Measurements from ENCODE around the gene DUSP3.

DUSP3 gene

DNA sequence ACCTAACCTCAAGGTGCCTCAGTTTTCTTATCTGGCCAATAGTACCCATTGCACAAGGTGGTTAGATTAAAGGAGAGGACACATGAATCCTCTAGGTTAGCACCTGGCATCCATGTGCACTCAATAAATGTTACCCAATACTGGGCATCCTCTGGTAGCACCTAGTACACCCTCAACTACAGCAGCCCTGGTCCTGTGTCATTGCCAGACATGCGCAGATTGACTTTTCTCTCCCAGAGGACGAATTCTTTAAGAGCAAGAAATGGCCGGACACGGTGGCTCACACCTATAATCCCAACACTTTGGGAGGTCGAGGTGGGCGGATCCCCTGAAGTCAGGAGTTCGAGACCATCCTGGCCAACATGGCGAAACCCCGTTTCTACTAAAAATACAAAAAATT lies 7.3 kb downstream of the DUSP3 start:
- ChIA-PET POLR2A (no interaction called here), CTCF (no interaction called here)
- DNase-seq (ENCODE audit: extremely low spot score): no peak
- TF ChIP-seq, protein P1, sequence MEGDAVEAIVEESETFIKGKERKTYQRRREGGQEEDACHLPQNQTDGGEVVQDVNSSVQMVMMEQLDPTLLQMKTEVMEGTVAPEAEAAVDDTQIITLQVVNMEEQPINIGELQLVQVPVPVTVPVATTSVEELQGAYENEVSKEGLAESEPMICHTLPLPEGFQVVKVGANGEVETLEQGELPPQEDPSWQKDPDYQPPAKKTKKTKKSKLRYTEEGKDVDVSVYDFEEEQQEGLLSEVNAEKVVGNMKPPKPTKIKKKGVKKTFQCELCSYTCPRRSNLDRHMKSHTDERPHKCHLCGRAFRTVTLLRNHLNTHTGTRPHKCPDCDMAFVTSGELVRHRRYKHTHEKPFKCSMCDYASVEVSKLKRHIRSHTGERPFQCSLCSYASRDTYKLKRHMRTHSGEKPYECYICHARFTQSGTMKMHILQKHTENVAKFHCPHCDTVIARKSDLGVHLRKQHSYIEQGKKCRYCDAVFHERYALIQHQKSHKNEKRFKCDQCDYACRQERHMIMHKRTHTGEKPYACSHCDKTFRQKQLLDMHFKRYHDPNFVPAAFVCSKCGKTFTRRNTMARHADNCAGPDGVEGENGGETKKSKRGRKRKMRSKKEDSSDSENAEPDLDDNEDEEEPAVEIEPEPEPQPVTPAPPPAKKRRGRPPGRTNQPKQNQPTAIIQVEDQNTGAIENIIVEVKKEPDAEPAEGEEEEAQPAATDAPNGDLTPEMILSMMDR (IDR thresholded peaks at IDR 0.05; ENCODE audit: control extremely low read depth, extremely low read depth, low read depth, missing control alignments): no peak

GRCh38 chr17:43770957-43771356 lies 7.8 kb downstream of the DUSP3 start:
- TF ChIP-seq, protein P1 (IDR thresholded peaks at IDR 0.05; ENCODE audit: control extremely low read depth, extremely low read depth, low read depth, missing control alignments): no peak
- DNase-seq (ENCODE audit: extremely low spot score): no peak
- CTCF ChIA-PET: interaction anchor here (2.0 kb wide), 1 partner anchor 11 kb away, joined by 7 read pairs; no protein-coding TSS in a partner anchor
- POLR2A ChIA-PET: no interaction called here

- ChIA-PET CTCF (interaction anchor here (0.8 to 2.0 kb wide), 3 partner anchors 10 to 77 kb away, joined by 3 to 7 read pairs (median 4); no protein-coding TSS in a partner anchor), POLR2A (no interaction called here)
- DNase-seq (ENCODE audit: extremely low spot score): no peak
- TF ChIP-seq, protein P1 (IDR thresholded peaks at IDR 0.05; ENCODE audit: control extremely low read depth, extremely low read depth, low read depth, missing control alignments): no peak
Measured at GRCh38 chr17:43769859-43770258, 8.9 kb downstream of the DUSP3 start.

GRCh38 chr17:43769426-43769825 lies 9.4 kb downstream of the DUSP3 start:
- no peak for DNase-seq (ENCODE audit: extremely low spot score)
- CTCF ChIA-PET: interaction anchor here (0.6 to 2.0 kb wide), 5 partner anchors 9 to 77 kb away, joined by 3 to 7 read pairs (median 3); partner anchors contain the start of genes CD300LG and SOST
- TF ChIP-seq, protein P1 (IDR thresholded peaks at IDR 0.05; ENCODE audit: control extremely low read depth, extremely low read depth, low read depth, missing control alignments): no peak
- POLR2A ChIA-PET: no interaction called here

- CTCF ChIA-PET: interaction anchor here (0.6 to 2.0 kb wide), 4 partner anchors 9 to 77 kb away, joined by 3 to 7 read pairs (median 3); partner anchors contain the start of genes CD300LG and SOST
- TF ChIP-seq, protein P1 (IDR thresholded peaks at IDR 0.05; ENCODE audit: control extremely low read depth, extremely low read depth, low read depth, missing control alignments): no peak
- POLR2A ChIA-PET: no interaction called here
- no peak for DNase-seq (ENCODE audit: extremely low spot score)
Measured at GRCh38 chr17:43768943-43769342, 9.8 kb downstream of the DUSP3 start.

DNA sequence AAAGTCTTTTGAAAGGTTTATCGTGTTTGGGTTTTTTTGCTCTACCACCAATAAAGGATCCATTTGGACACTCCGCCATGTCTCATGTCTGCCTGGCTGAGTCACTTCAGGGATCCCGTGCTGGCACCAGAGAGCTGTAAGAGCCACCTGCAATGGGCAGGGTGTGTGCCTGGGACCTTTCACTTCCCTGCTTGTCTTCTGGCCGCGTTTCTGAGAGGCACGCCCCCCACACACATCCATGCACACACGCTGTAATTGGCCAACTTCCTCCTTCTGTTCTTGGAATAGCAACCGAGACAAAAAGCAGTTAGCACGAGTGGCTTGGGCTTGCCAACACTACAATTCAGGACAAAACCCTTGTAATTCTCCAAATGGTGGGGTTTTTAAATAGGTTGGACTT lies 10.4 kb downstream of the DUSP3 start:
- ChIA-PET POLR2A (no interaction called here), CTCF (interaction anchor here (1.0 to 3.7 kb wide), 8 partner anchors 8 to 192 kb away, joined by 3 to 100 read pairs (median 10); partner anchors contain the start of genes DUSP3 and SOST)
- TF ChIP-seq, protein P1 (IDR thresholded peaks at IDR 0.05; ENCODE audit: control extremely low read depth, extremely low read depth, low read depth, missing control alignments): no peak
- DNase-seq (ENCODE audit: extremely low spot score): no peak

Data from GM10248 (cell line).